Lung (tissue), 12 donors: ENCODE data around the gene ERICH6. TPM values are rescaled to one million over a fixed set of nuclear protein-coding genes. Genes with fewer than 3 reads are reported as not detected.

Source experiments
- ATAC-seq: fragments of 200-7000 bp; cut with Tn5 transposase; one replicate; pipeline ENCODE4 v1.9.1; 2020; ENCODE audit warnings: moderate number of reproducible peaks; ENCODE audit not compliant: insufficient read depth, low FRiP score
- DNase-seq, 3 donors: peaks; one replicate each; pipeline ENCODE4 v3.0.0-alpha.2; 2013 to 2017
- H3K27ac ChIP-seq, 2 donors: one replicate each; pipeline ENCODE4 v1.5.1; 2013; ENCODE audit warnings: mild to moderate bottlenecking in 2 of 2, moderate library complexity in 2 of 2, control low read depth in 1 of 2, inconsistent platforms in 1 of 2, low read depth in 1 of 2, low read length in 1 of 2
- H3K27me3 ChIP-seq, 3 donors: one replicate each; pipeline ENCODE4 v1.5.1; 2013; ENCODE audit warnings: low read length in 2 of 3; ENCODE audit not compliant: control insufficient read depth in 3 of 3, insufficient read depth in 3 of 3
- H3K36me3 ChIP-seq, 4 donors: one replicate each; pipeline ENCODE4 v1.5.1; 2013; ENCODE audit warnings: low read length in 4 of 4, mild to moderate bottlenecking in 1 of 4, moderate library complexity in 1 of 4; ENCODE audit not compliant: control insufficient read depth in 4 of 4, insufficient read depth in 4 of 4
- H3K4me1 ChIP-seq, 5 donors: one replicate each; pipeline ENCODE4 v1.5.1; 2013; ENCODE audit warnings: low read length in 5 of 5, mild to moderate bottlenecking in 2 of 5, moderate library complexity in 1 of 5; ENCODE audit not compliant: control insufficient read depth in 5 of 5, insufficient read depth in 5 of 5
- H3K4me3 ChIP-seq: one replicate; pipeline ENCODE4 v1.5.1; 2013; ENCODE audit warnings: mild to moderate bottlenecking, control low read depth, moderate library complexity
- H3K9ac ChIP-seq, 2 donors: one replicate each; pipeline ENCODE4 v1.5.1; 2013; ENCODE audit warnings: low read length in 2 of 2, control low read depth in 1 of 2; ENCODE audit not compliant: insufficient read depth in 1 of 2
- H3K9me3 ChIP-seq, 4 donors: one replicate each; pipeline ENCODE4 v1.5.1; 2013; ENCODE audit warnings: low read length in 3 of 4, mild to moderate bottlenecking in 1 of 4, moderate library complexity in 1 of 4; ENCODE audit not compliant: control insufficient read depth in 4 of 4, insufficient read depth in 3 of 4
- WGBS, 2 donors: extraction: QIAGEN DNeasy Blood & Tissue Kit; methylation state at CpG; one replicate each; pipeline ENCODE4 v1.1.7; 2013; 5-methylcytosine and 5-hydroxymethylcytosine counted together
- polyA plus RNA-seq, 2 donors: library from polyadenylated mRNA; stranded (reverse); fragments of 200-250 nt; gene quantifications; one replicate each; pipeline ENCODE4 v1.2.1, GENCODE V29; 2013
- total RNA-seq, 2 donors: library from RNA; depleted of rRNA in 1 of 2; stranded (reverse); fragments of >200 nt in 1 of 2; gene quantifications; one replicate each; pipeline ENCODE4 v1.2.1, GENCODE V29; 2014 to 2021
- TF ChIP-seq, protein P1 (sequence below): IDR thresholded peaks from 2 replicates; pipeline ENCODE4 v1.5.1; 2012; ENCODE audit warnings: mild to moderate bottlenecking; ENCODE audit errors: control extremely low read depth, extremely low read depth
- donor health status: control.
- donor health status: control.
- donor health status: Bipolar disorder and iron deficiency.
- donor health status: healthy.
- donor health status: DM: yes; HTN: yes; CAD: no.

Gene ERICH6
- total and polyA plus RNA-seq, 4 donors: 0.49 TPM; not detected in 3

GRCh38 chr3:150635076-150635475 lies 68.6 kb downstream of the ERICH6 start:
- DNase-seq: no peak
- no peak for ATAC-seq
- Histone ChIP-seq H3K4me3 (no peak overlapping the region), H3K9ac (no peak overlapping the region), H3K27me3 (no peaks in the 10 kb centered on the region), H3K4me1 (peaks cover 0 to 4% (median 0%) of the 10 kb centered on the region in 5 donors), H3K9me3 (no peaks in the 10 kb centered on the region), H3K27ac (no peak overlapping the region), H3K36me3 (peaks cover 0 to 5% (median 2%) of the 10 kb centered on the region in 4 donors)
- TF ChIP-seq, protein P1, sequence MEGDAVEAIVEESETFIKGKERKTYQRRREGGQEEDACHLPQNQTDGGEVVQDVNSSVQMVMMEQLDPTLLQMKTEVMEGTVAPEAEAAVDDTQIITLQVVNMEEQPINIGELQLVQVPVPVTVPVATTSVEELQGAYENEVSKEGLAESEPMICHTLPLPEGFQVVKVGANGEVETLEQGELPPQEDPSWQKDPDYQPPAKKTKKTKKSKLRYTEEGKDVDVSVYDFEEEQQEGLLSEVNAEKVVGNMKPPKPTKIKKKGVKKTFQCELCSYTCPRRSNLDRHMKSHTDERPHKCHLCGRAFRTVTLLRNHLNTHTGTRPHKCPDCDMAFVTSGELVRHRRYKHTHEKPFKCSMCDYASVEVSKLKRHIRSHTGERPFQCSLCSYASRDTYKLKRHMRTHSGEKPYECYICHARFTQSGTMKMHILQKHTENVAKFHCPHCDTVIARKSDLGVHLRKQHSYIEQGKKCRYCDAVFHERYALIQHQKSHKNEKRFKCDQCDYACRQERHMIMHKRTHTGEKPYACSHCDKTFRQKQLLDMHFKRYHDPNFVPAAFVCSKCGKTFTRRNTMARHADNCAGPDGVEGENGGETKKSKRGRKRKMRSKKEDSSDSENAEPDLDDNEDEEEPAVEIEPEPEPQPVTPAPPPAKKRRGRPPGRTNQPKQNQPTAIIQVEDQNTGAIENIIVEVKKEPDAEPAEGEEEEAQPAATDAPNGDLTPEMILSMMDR: no peak
- 56 to 81% methylated on average over 6 of the region's 6 CpGs for WGBS, 2 donors

GRCh38 chr3:150631515-150632221 lies 72.1 kb downstream of the ERICH6 start:
- Histone ChIP-seq H3K27me3 (no peaks in the 10 kb centered on the region), H3K9me3 (no peaks in the 10 kb centered on the region), H3K36me3 (peaks cover under 1 to 7% (median 5%) of the 10 kb centered on the region in 4 donors), H3K4me3 (no peak overlapping the region), H3K9ac (no peak overlapping the region), H3K4me1 (peaks cover 0 to 4% (median 0%) of the 10 kb centered on the region in 5 donors), H3K27ac (no peak overlapping the region)
- DNase-seq (no peak), ATAC-seq (no peak)
- WGBS, 2 donors: 94 to 95% methylated on average over 7 of the region's 7 CpGs
- TF ChIP-seq, protein P1: no peak

- TF ChIP-seq, protein P1: no peak
- Histone ChIP-seq H3K27me3 (no peaks in the 10 kb centered on the region), H3K4me3 (no peak overlapping the region), H3K27ac (no peak overlapping the region), H3K4me1 (no peaks in the 10 kb centered on the region), H3K36me3 (peaks cover 3 to 14% (median 10%) of the 10 kb centered on the region in 4 donors), H3K9me3 (no peaks in the 10 kb centered on the region), H3K9ac (no peak overlapping the region)
- 86 to 92% methylated on average over 2 of the region's 2 CpGs for WGBS, 2 donors
- DNase-seq (peak; percentile 34 to 70 (median 59)), ATAC-seq (no peak)
These were observed 76.2 kb downstream of the ERICH6 start for GRCh38 chr3:150627557-150627956.
